Activated naive CD4-positive, alpha-beta T cell treated with anti-CD3 and anti-CD28 coated beads, Interleukin-2, amount 10 ng/mL, durations not matched to agents 5 hours and 36 hours (primary cell): ENCODE measurements around the gene LIPN. TPM values are rescaled to one million over a fixed set of nuclear protein-coding genes. Genes with fewer than 3 reads are reported as not detected.

Experiments used
- total RNA-seq, 2 experiments: library from RNA; stranded (reverse); gene quantifications; one replicate each; pipeline ENCODE4 v1.2.3, GENCODE V29; 2021

Gene LIPN, protein sequence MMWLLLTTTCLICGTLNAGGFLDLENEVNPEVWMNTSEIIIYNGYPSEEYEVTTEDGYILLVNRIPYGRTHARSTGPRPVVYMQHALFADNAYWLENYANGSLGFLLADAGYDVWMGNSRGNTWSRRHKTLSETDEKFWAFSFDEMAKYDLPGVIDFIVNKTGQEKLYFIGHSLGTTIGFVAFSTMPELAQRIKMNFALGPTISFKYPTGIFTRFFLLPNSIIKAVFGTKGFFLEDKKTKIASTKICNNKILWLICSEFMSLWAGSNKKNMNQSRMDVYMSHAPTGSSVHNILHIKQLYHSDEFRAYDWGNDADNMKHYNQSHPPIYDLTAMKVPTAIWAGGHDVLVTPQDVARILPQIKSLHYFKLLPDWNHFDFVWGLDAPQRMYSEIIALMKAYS
- total RNA-seq, result not detected

DNA sequence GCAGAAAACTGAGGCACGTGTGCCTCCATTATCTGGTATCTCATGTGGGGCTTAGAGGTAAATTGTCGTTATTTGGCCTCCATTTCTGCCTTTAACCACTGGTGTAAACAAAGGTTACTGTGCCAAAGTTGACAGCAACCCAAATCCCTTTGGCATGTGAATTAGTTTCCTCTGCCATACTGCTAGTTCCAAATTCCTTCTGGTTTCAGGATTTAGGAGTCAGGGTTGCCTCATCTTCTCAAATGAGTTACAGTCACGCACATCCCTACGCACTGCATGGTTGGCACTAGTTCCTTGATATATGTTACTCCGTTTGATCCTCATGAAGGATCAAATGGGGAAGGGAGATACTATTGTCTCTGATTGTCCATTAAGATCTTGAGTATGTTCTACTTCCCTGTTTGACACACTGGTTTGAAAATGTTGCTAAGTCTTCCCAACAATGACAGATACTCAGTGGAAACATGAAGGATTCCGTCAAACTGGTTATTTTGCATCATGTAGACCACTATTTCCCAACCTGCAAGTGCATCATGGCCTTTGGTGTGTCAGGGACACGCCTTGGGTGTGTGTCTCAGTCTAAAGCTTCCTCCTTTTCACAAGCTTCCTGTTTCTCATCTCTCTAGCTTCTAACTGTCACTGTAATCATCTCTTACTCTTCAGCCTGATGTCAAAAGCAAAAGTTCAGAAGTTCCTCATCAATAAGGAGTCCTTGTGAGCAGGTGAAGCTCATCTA is at the start of gene LIPN:
LIPN (plus strand) TSS at position 655 of the 736 bp plus-strand sequence. CDS start 1,386 bp downstream, outside the sequence.

DNA sequence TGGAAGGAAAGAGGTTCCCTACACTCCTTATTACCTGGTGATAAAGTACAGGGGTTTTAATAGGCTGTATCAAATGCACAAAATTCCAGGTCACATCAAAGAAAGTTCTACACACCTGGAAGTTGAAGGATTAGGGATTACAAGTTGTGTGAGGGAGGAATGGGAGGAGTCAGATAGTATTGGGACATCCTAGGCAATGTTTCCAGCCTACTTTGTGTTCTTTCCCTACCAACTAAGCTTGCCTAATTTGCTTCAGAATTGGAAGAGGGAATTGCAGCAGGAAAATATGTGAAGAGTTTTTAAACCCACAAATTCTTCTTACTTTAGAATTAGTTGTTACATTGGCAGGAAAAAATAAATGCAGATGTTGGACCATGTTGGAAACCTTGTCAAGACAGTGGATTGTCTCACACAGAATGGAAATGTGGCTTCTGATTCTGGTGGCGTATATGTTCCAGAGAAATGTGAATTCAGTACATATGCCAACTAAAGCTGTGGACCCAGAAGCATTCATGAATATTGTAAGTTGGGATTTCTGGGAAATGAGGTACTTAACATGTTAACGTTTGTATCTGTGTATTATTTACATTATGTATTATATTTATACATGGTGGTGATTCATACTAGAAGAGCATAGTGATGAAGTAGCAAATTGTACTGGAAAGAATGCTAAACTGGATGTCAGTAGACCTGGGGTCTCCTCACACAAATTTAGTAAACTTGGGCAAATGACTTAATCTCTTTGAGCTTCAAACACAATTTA is 42.9 kb downstream of the LIPN start, which contains the start of gene LIPM:
LIPM (plus strand) TSS at position 208 of the 763 bp plus-strand sequence; CDS start at position 375, 167 bp downstream.

Other genes starting within 250 kb of the LIPN start
- gene RNLS, start 176.7 kb upstream of the LIPN start, total RNA-seq, result 1 to 10 TPM; 1.5 to 1.9 TPM
- gene LIPJ, start 173.3 kb upstream of the LIPN start, total RNA-seq, result not detected
- not detected for gene LIPF, start 95.6 kb upstream of the LIPN start, total RNA-seq
- not detected for gene LIPK, start 53.8 kb upstream of the LIPN start, total RNA-seq
- not detected for gene LIPM, start 42.7 kb downstream of the LIPN start, total RNA-seq
- gene ANKRD22, start 91.8 kb downstream of the LIPN start, total RNA-seq, result under 1 TPM; 0.43 to 0.86 TPM
- 10 to 100 TPM; 52.0 to 56.3 TPM for gene STAMBPL1, start 120.2 kb downstream of the LIPN start, total RNA-seq
- gene ACTA2, start 192.8 kb downstream of the LIPN start, total RNA-seq, result 1 to 10 TPM; 4.4 to 4.8 TPM
- gene FAS, start 230.8 kb downstream of the LIPN start, total RNA-seq, result 10 to 100 TPM; 49.7 to 51.8 TPM